Chondrocyte (in vitro differentiated cells): ENCODE data around the gene ITPKB. TPM values are rescaled to one million over a fixed set of nuclear protein-coding genes. Genes with fewer than 3 reads are reported as not detected.

Experiments
- DNase-seq: peaks from one replicate; pipeline ENCODE4 v3.0.0; 2021; ENCODE audit warnings: mixed read lengths, low spot score
- H3K27ac Mint-ChIP-seq: one replicate; pipeline ENCODE4 v1.8.0; 2021; ENCODE audit warnings: mild to moderate bottlenecking, moderate library complexity, mixed read lengths; ENCODE audit not compliant: unreplicated experiment
- H3K27me3 Mint-ChIP-seq: 2 replicates; pipeline ENCODE4 v1.8.0; 2021; ENCODE audit warnings: low read depth, mixed read lengths
- H3K36me3 Mint-ChIP-seq: 2 replicates; pipeline ENCODE4 v1.8.0; 2021; ENCODE audit warnings: low read depth, mixed read lengths
- H3K4me1 Mint-ChIP-seq: 2 replicates; pipeline ENCODE4 v1.8.0; 2021; ENCODE audit warnings: low read depth, mild to moderate bottlenecking, mixed read lengths
- H3K4me3 Mint-ChIP-seq: one replicate; pipeline ENCODE4 v1.8.0; 2021; ENCODE audit warnings: mild to moderate bottlenecking, moderate library complexity, mixed read lengths; ENCODE audit not compliant: unreplicated experiment
- H3K9me3 Mint-ChIP-seq: 2 replicates; pipeline ENCODE4 v1.8.0; 2021; ENCODE audit warnings: low read depth, mixed read lengths
- CTCF ChIP-seq: fragments of 200-600 bp; sonication (generic); IDR thresholded peaks from 2 replicates; pipeline ENCODE4 v1.5.0; 2021; ENCODE audit warnings: antibody characterized with exemption, mild to moderate bottlenecking, moderate library complexity
- total RNA-seq: library from RNA; stranded (reverse); gene quantifications from 3 replicates; pipeline ENCODE4 v1.2.1, GENCODE V29; 2021

ITPKB gene
- total RNA-seq, 1 donor from 2014 or later, result 13.4 TPM

GRCh38 chr1:226686440-226687425, 52.3 kb downstream of the ITPKB start:
- no peak overlapping the region for H3K27ac Mint-ChIP-seq
- H3K27me3 Mint-ChIP-seq, result no peaks in the 10 kb centered on the region
- peaks cover 3% of the 10 kb centered on the region for H3K36me3 Mint-ChIP-seq
- no peak overlapping the region for H3K4me3 Mint-ChIP-seq
- H3K9me3 Mint-ChIP-seq, result no peaks in the 10 kb centered on the region
- no peak for TF ChIP-seq CTCF
- peaks cover 14% of the 10 kb centered on the region for H3K4me1 Mint-ChIP-seq
- DNase-seq, result no peak

GRCh38 chr1:226685196-226685820, 53.8 kb downstream of the ITPKB start:
- H3K9me3 Mint-ChIP-seq, result no peaks in the 10 kb centered on the region
- no peak overlapping the region for H3K4me3 Mint-ChIP-seq
- H3K27me3 Mint-ChIP-seq, result no peaks in the 10 kb centered on the region
- H3K27ac Mint-ChIP-seq, result no peak overlapping the region
- peaks cover 3% of the 10 kb centered on the region for H3K36me3 Mint-ChIP-seq
- DNase-seq, result no peak
- peaks cover 24% of the 10 kb centered on the region for H3K4me1 Mint-ChIP-seq
- no peak for TF ChIP-seq CTCF

GRCh38 chr1:226684026-226684425, 55.1 kb downstream of the ITPKB start:
- H3K36me3 Mint-ChIP-seq, result peaks cover 3% of the 10 kb centered on the region
- no peaks in the 10 kb centered on the region for H3K27me3 Mint-ChIP-seq
- TF ChIP-seq CTCF, result no peak
- H3K9me3 Mint-ChIP-seq, result no peaks in the 10 kb centered on the region
- no peak overlapping the region for H3K4me3 Mint-ChIP-seq
- peaks cover 34% of the 10 kb centered on the region for H3K4me1 Mint-ChIP-seq
- no peak overlapping the region for H3K27ac Mint-ChIP-seq
- no peak for DNase-seq

- Mint-ChIP-seq H3K27me3 (no peaks in the 10 kb centered on the region), H3K9me3 (no peaks in the 10 kb centered on the region), H3K36me3 (peaks cover 3% of the 10 kb centered on the region), H3K27ac (no peak overlapping the region), H3K4me3 (no peak overlapping the region), H3K4me1 (peaks cover 29% of the 10 kb centered on the region)
- no peak for DNase-seq
- no peak for TF ChIP-seq CTCF
Measured at GRCh38 chr1:226682871-226683814, 55.9 kb downstream of the ITPKB start.
